Measurements from ENCODE around the gene HRAS.
"Not testable (repeated sequence)": the region's sequence is repeated elsewhere in the genome, so short reads cannot be mapped to it uniquely, and the experiment has no call there.

HRAS gene

GRCh38 chr11:532527-532985, 2.8 kb downstream of the HRAS start:
- DNase-seq = no peak

- DNase-seq = no peak
These were observed 3.4 kb downstream of the HRAS start for GRCh38 chr11:531919-532526.

- no peak for DNase-seq
These were observed 4.2 kb downstream of the HRAS start for GRCh38 chr11:530960-531831.

GRCh38 chr11:529728-530411, 5.5 kb downstream of the HRAS start:
- no peak for DNase-seq

- no peak for DNase-seq
These were observed 6.3 kb downstream of the HRAS start for GRCh38 chr11:528815-529727.

GRCh38 chr11:528166-528814, 7.1 kb downstream of the HRAS start:
- no peak for DNase-seq

GRCh38 chr11:526192-526591, 9.2 kb downstream of the HRAS start:
- no peak for DNase-seq

GRCh38 chr11:521177-521688, 14.1 kb downstream of the HRAS start:
- no peak for DNase-seq

GRCh38 chr11:520428-521176, 14.8 kb downstream of the HRAS start:
- DNase-seq = no peak

- DNase-seq = peak; percentile 86
These were observed 16.7 kb downstream of the HRAS start for GRCh38 chr11:518463-519202.

GRCh38 chr11:516918-517685, 18.3 kb downstream of the HRAS start:
- DNase-seq = not testable (repeated sequence)

- DNase-seq = no peak
These were observed 19.0 kb downstream of the HRAS start for GRCh38 chr11:516400-516799.

- no peak for DNase-seq
These were observed 20.2 kb downstream of the HRAS start for GRCh38 chr11:515131-515530.

GRCh38 chr11:514606-515005, 20.8 kb downstream of the HRAS start:
- no peak for DNase-seq

- no peak for DNase-seq
These were observed 22.4 kb downstream of the HRAS start for GRCh38 chr11:512761-513595.

- DNase-seq = no peak
These were observed 26.4 kb downstream of the HRAS start for GRCh38 chr11:508956-509355.

- no peak for DNase-seq
These were observed 27.5 kb downstream of the HRAS start for GRCh38 chr11:507727-508515.

Measured in stimulated activated CD4-positive, alpha-beta T cell treated with anti-CD3 and anti-CD28 coated beads, Interleukin-4, amount 100 ng/mL, for 1 hour (primary cell).